ENCODE data around the gene FAIM. TPM values are rescaled to one million over a fixed set of nuclear protein-coding genes. Genes with fewer than 3 reads are reported as not detected.
"Not testable (repeated sequence)": the region's sequence is repeated elsewhere in the genome, so short reads cannot be mapped to it uniquely, and the experiment has no call there.

The FAIM gene, protein sequence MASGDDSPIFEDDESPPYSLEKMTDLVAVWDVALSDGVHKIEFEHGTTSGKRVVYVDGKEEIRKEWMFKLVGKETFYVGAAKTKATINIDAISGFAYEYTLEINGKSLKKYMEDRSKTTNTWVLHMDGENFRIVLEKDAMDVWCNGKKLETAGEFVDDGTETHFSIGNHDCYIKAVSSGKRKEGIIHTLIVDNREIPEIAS
- total RNA-seq (1 to 10 TPM; 2.1 to 3.1 (median 2.3) TPM), polyA plus RNA-seq (1 to 10 TPM; 2.2 to 3.5 (median 2.5) TPM)
- long read RNA-seq, donor 1, partial matches to known transcripts = 0 of 1 reads
- long read RNA-seq, donor 1, other reads (novel, unspliced or antisense) = 0 of 1 reads
- long read RNA-seq, donor 2, partial matches to known transcripts = 0 of 2 reads
- long read RNA-seq, donor 2, other reads (novel, unspliced or antisense) = 1 of 2 reads

DNA sequence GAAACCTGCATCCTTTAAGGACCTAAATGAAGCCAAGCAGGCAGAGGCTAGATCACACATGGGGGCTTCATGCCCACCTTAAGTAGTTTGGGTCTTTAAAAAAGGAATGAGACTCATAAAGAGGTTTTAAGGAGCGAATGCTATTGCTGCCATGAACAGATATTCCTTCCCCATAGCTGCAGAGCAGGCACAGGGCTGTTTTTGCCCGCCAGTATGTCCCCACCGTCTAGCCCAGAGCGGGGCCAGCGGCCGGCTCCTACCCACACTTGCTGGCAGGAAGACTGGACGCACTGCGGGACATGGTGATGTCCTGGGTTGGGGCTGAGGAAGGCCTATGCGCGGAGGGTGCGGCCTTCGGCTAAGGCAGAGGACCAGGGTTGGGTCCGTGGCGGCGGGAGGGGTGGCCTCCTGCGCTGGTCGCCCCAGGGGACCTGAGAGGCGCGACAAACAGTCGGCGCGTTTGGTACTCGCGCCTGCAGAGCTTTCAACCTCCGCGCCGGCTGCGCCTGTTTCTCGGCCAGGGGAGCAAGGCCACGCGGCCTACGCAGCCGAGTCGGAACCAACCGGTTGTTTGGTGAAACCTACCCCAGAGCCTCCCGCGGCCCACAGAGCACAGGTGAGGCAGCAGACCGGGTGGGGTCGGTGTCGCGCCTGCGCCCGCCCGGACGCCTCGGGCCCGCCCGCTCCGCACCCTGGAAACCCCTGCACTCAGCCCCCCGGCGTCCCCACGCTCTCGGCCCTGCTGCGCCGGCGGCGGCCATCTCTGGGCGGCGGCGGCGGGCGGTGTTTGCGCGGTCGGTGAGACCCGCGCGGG, at the start of gene FAIM:
Gene FAIM, plus strand, starts transcription at position 450 of the 814 bp plus-strand sequence. CDS start 10,956 bp downstream, outside the sequence.
- H3K4me1 ChIP-seq = peaks cover 14% of the 10 kb centered on the region
- H3K36me3 ChIP-seq (ENCODE audit: insufficient read depth in 1 of 2, low read depth in 1 of 2) = peaks cover 2 to 5% of the 10 kb centered on the region in 2 donors
- no peaks in the 10 kb centered on the region for H3K9me3 ChIP-seq
- TF ChIP-seq, protein P1, sequence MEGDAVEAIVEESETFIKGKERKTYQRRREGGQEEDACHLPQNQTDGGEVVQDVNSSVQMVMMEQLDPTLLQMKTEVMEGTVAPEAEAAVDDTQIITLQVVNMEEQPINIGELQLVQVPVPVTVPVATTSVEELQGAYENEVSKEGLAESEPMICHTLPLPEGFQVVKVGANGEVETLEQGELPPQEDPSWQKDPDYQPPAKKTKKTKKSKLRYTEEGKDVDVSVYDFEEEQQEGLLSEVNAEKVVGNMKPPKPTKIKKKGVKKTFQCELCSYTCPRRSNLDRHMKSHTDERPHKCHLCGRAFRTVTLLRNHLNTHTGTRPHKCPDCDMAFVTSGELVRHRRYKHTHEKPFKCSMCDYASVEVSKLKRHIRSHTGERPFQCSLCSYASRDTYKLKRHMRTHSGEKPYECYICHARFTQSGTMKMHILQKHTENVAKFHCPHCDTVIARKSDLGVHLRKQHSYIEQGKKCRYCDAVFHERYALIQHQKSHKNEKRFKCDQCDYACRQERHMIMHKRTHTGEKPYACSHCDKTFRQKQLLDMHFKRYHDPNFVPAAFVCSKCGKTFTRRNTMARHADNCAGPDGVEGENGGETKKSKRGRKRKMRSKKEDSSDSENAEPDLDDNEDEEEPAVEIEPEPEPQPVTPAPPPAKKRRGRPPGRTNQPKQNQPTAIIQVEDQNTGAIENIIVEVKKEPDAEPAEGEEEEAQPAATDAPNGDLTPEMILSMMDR (IDR thresholded peaks at IDR 0.05) = no peak
- peak within 1 kb of the TSS; percentile 92 for H3K27ac ChIP-seq
- intact Hi-C loops (cut with DNase I) = loop anchor here (2.0 to 10.0 kb wide), 2 partner anchors 14 to 226 kb away; partner anchors contain the start of genes CEP70 (in 1 of the 2) and PIK3CB (in 1 of the 2)
- 2 to 3% (median 2%) methylated on average over 49 to 68 of the region's 68 CpGs for WGBS, 3 donors
- DNase-seq = peak; percentile 77 to 87
- peak within 1 kb of the TSS; percentile 85 for H3K4me3 ChIP-seq
- ATAC-seq = peak; percentile 82 to 85 (median 83)
- H3K27me3 ChIP-seq (ENCODE audit: insufficient read depth in 3 of 3, low read length in 2 of 3) = no peaks in the 10 kb centered on the region

DNA sequence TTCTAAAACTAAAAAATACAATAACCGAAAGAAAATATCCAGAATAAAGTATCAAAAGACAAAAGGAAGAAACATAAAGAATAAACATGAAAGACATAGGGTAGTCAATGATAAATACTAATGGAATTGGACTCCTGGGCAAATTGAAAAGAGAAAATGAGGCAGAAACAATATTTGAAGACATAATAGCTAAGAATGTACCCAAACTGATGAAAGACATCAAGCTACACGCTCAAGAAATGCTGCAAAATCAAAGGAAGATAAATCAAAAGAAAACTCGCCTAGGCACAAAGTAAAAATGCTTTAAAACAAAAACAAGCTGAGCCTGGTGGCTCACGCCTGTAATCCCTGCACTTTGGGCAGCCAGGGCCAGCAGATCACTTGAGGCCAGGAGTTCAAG, 49.4 kb upstream of the FAIM start:
- intact Hi-C loops (cut with DNase I) = no loop called here
- DNase-seq (no peak), ATAC-seq (no peak)
- Histone ChIP-seq H3K4me3 (no peak overlapping the region), H3K27ac (no peak overlapping the region), H3K27me3 (ENCODE audit: insufficient read depth in 3 of 3, low read length in 2 of 3) (no peaks in the 10 kb centered on the region), H3K36me3 (ENCODE audit: insufficient read depth in 1 of 2, low read depth in 1 of 2) (no peaks in the 10 kb centered on the region), H3K4me1 (peaks cover 3% of the 10 kb centered on the region), H3K9me3 (peaks cover 4% of the 10 kb centered on the region)
- 73 to 97% (median 87%) methylated on average over 4 of the region's 4 CpGs for WGBS, 3 donors
- TF ChIP-seq, protein P1 (IDR thresholded peaks at IDR 0.05) = no peak

DNA sequence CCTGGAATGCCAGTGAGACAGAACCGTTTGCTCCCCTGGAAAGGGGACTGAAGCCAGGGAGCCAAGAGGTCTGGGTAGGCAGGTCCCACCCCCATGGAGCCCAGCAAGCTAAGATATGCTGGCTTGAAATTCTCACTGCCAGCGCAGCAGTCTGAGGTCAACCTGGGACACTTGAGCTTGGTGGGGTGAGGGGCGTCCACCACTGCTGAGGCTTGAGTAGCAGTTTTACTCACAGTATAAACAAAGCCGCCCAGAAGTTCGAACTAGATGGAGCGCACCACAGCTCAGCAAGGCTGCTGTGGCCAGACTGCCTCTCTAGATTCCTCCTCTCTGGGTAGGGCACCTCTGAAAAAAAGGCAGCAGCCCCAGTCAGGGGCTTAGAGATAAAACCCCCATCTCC, 48.1 kb upstream of the FAIM start:
- ATAC-seq (no peak), DNase-seq (no peak)
- no peak overlapping the region for H3K4me3 ChIP-seq
- 93 to 96% (median 95%) methylated on average over 6 of the region's 6 CpGs for WGBS, 3 donors
- H3K4me1 ChIP-seq = no peaks in the 10 kb centered on the region
- H3K9me3 ChIP-seq = peaks cover 4% of the 10 kb centered on the region
- intact Hi-C loops (cut with DNase I) = no loop called here
- no peaks in the 10 kb centered on the region for H3K36me3 ChIP-seq (ENCODE audit: insufficient read depth in 1 of 2, low read depth in 1 of 2)
- TF ChIP-seq, protein P1 (IDR thresholded peaks at IDR 0.05) = no peak
- no peak overlapping the region for H3K27ac ChIP-seq
- no peaks in the 10 kb centered on the region for H3K27me3 ChIP-seq (ENCODE audit: insufficient read depth in 3 of 3, low read length in 2 of 3)

DNA sequence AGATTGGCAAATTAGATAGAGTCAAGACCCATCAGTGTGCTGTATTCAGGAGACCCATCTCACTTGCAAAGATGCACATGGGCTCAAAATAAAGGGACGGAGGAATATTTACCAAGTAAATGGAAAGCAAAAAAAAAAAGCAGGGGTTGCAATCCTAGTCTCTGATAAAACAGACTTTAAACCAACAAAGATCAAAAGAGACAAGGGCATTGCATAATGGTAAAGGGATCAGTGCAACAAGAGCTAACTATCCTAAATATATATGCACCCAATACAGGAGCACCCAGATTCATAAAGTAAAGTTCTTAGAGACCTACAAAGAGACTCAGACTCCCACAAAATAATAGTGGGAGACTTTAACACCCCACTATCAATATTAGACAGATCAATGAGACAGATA, 45.7 kb upstream of the FAIM start:
- H3K4me1 ChIP-seq; intact Hi-C loops (cut with DNase I); H3K27ac ChIP-seq; H3K27me3 ChIP-seq (ENCODE audit: insufficient read depth in 3 of 3, low read length in 2 of 3); ATAC-seq; H3K4me3 ChIP-seq; H3K36me3 ChIP-seq (ENCODE audit: insufficient read depth in 1 of 2, low read depth in 1 of 2); DNase-seq; H3K9me3 ChIP-seq: not testable (repeated sequence)
- 100% methylated on average over 1 of the region's 1 CpG for WGBS, 3 donors

DNA sequence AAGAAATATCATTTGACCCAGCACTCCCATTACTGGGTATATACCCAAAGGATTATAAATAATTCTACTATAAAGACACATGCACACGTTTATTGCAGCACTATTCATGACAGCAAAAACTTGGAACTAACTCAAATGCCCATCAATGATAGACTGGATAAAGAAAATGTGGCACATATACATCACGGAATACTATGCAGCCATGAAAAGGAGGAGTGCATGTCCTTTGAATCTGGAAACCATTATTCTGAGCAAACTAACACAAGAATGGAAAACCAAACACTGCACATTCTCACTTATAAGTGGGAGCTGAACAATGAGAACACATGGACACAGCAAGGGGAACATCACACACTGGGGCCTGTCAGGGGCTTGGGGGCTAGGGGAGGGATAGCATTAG, 42.3 kb upstream of the FAIM start:
- H3K9me3 ChIP-seq; intact Hi-C loops (cut with DNase I); H3K4me3 ChIP-seq: not testable (repeated sequence)

More for the DNA sequence above, 42.3 kb upstream of the FAIM start:
- 49 to 86% (median 84%) methylated on average over 2 of the region's 2 CpGs for WGBS, 3 donors
- ATAC-seq; H3K4me1 ChIP-seq; H3K27me3 ChIP-seq (ENCODE audit: insufficient read depth in 3 of 3, low read length in 2 of 3); DNase-seq; H3K27ac ChIP-seq; H3K36me3 ChIP-seq (ENCODE audit: insufficient read depth in 1 of 2, low read depth in 1 of 2): not testable (repeated sequence)
